DOHH2 (cell line): Measurements from ENCODE around the gene PKIB.

Experiments used
- H3F3A ChIP-seq: fragments of 200-600 bp; sonication (generic), shearing (Covaris generic); 2 replicates; pipeline ENCODE4 v1.6.0; 2016; ENCODE audit warnings: antibody characterized with exemption, mild to moderate bottlenecking; ENCODE audit not compliant: control insufficient read depth, insufficient read depth
- H3K27ac ChIP-seq: fragments of 200-600 bp; sonication (generic); 2 replicates; pipeline ENCODE4 v1.5.1; 2014; ENCODE audit warnings: low read depth, mild to moderate bottlenecking, low read length, moderate library complexity
- H3K27me3 ChIP-seq: fragments of 200-600 bp; sonication (generic); 2 replicates; pipeline ENCODE4 v1.6.1; 2014; ENCODE audit warnings: mild to moderate bottlenecking, low read length, mixed read lengths; ENCODE audit not compliant: control insufficient read depth
- H3K36me3 ChIP-seq: fragments of 200-600 bp; sonication (generic); 2 replicates; pipeline ENCODE4 v1.6.1; 2014; ENCODE audit warnings: mild to moderate bottlenecking, low read length, moderate library complexity, mixed read lengths; ENCODE audit not compliant: control insufficient read depth
- H3K4me1 ChIP-seq: fragments of 200-600 bp; sonication (generic); 2 replicates; pipeline ENCODE4 v1.6.1; 2014; ENCODE audit warnings: mild to moderate bottlenecking, low read length, mixed read lengths; ENCODE audit not compliant: control insufficient read depth
- H3K4me2 ChIP-seq: fragments of 200-600 bp; sonication (generic); 2 replicates; pipeline ENCODE4 v1.6.0; 2014; ENCODE audit warnings: mild to moderate bottlenecking, low read length, moderate library complexity
- H3K4me3 ChIP-seq: fragments of 200-600 bp; sonication (generic); 2 replicates; pipeline ENCODE4 v1.5.1; 2014; ENCODE audit warnings: mild to moderate bottlenecking, low read length, mixed read lengths
- H3K79me2 ChIP-seq: fragments of 200-600 bp; sonication (generic); 2 replicates; pipeline ENCODE4 v1.6.1; 2014; ENCODE audit warnings: mild to moderate bottlenecking, low read length, mixed read lengths; ENCODE audit not compliant: control insufficient read depth
- H3K9me2 ChIP-seq: fragments of 200-600 bp; sonication (generic); replicated peaks from 2 replicates; pipeline ENCODE4 v1.6.1; 2014; ENCODE audit warnings: mild to moderate bottlenecking, low read length, mixed read lengths; ENCODE audit not compliant: control insufficient read depth
- H3K9me3 ChIP-seq: fragments of 200-600 bp; sonication (generic); 2 replicates; pipeline ENCODE4 v1.6.1; 2014; ENCODE audit warnings: antibody characterized with exemption, low read length, mixed read lengths; ENCODE audit not compliant: control insufficient read depth, insufficient read depth
- H4K20me1 ChIP-seq: fragments of 200-600 bp; sonication (generic); 2 replicates; pipeline ENCODE4 v1.6.0; 2014; ENCODE audit warnings: low read depth, mild to moderate bottlenecking, antibody characterized with exemption, low read length, moderate library complexity; ENCODE audit not compliant: control insufficient read depth, insufficient read depth
- CTCF ChIP-seq: fragments of 200-600 bp; sonication (generic); IDR thresholded peaks from one replicate; pipeline ENCODE4 v1.5.1; 2014; ENCODE audit warnings: antibody characterized with exemption, mild to moderate bottlenecking, low read depth, low read length; ENCODE audit not compliant: poor library complexity, severe bottlenecking
- EZH2phosphoT487 ChIP-seq: fragments of 200-600 bp; sonication (generic); IDR thresholded peaks from 2 replicates; pipeline ENCODE4 v1.6.1; 2017; ENCODE audit warnings: borderline replicate concordance, mild to moderate bottlenecking, antibody characterized with exemption, low read length, moderate library complexity, mixed read lengths

PKIB gene, protein sequence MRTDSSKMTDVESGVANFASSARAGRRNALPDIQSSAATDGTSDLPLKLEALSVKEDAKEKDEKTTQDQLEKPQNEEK

DNA sequence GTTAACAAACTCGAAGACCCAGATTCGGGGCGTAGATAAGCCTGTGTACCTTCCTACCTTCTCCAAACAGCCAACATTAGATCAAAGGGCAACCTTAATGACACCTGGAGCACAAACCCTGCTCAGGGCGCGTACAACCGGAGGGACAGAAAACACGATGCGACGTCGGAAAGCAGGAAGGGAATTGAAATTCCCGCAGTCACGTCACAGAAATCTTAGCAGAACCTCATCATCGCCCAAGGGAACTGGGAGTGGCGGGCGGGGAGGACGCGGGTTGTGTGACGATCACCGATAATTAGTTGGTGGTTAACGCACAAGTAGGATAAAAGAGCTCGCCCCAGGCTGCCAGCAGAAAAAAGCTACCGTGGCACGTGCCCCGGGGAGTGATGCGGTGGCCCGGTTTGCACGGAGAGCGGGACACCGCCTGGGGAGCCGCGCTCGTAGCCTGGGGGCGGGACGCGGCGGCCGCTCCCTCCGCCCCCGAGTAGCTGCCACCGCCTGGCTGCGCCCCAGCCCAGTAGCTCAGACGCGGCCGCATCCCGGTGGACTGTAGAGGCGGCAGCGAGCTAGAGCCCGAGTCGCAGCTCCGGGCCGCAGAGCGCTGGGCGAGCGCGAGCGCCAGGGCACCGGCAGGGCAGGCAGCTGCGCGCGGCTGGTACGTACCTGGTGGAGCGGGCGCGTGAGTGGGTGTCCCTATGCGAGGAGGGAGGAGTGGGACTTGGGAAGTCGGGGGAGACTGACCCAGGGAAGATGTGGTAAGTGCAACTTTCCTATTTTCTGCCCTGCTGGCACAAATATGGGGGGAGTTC lies at the start of gene PKIB:
Gene PKIB (plus strand): TSS at position 525 of the 809 bp plus-strand sequence. CDS start 107,390 bp downstream, outside the sequence.
- TF ChIP-seq EZH2phosphoT487 (no peak), CTCF (no peak)

GRCh38 chr6:122563364-122564052 lies 46.7 kb upstream of the PKIB start:
- Histone ChIP-seq H3K9me3 (no peaks in the 10 kb centered on the region), H3K4me1 (no peaks in the 10 kb centered on the region), H4K20me1 (no peaks in the 10 kb centered on the region), H3K9me2 (no peaks in the 10 kb centered on the region), H3K4me3 (no peak overlapping the region), H3K27me3 (no peaks in the 10 kb centered on the region), H3K4me2 (no peak overlapping the region), H3K36me3 (no peaks in the 10 kb centered on the region), H3K27ac (no peak overlapping the region), H3K79me2 (no peaks in the 10 kb centered on the region), H3F3A (no peaks in the 10 kb centered on the region)
- no peak for TF ChIP-seq EZH2phosphoT487
- no peak for TF ChIP-seq CTCF

More for the DNA sequence above, at the start of gene PKIB:
- Histone ChIP-seq H4K20me1 (no peaks in the 10 kb centered on the region), H3K36me3 (no peaks in the 10 kb centered on the region), H3K79me2 (no peaks in the 10 kb centered on the region), H3K27me3 (peaks cover 4% of the 10 kb centered on the region), H3K9me3 (no peaks in the 10 kb centered on the region; the same call in 1 of the 2 replicates), H3K9me2 (no peaks in the 10 kb centered on the region), H3F3A (no peaks in the 10 kb centered on the region), H3K27ac (no peak within 1 kb of the TSS), H3K4me3 (no peak within 1 kb of the TSS), H3K4me2 (no peak within 1 kb of the TSS), H3K4me1 (no peaks in the 10 kb centered on the region)

GRCh38 chr6:122564230-122564629 lies 46.0 kb upstream of the PKIB start:
- TF ChIP-seq EZH2phosphoT487 (no peak), CTCF (no peak)
- Histone ChIP-seq H3K9me3 (no peaks in the 10 kb centered on the region), H3K36me3 (no peaks in the 10 kb centered on the region), H3K9me2 (no peaks in the 10 kb centered on the region), H3K27me3 (no peaks in the 10 kb centered on the region), H3K4me3 (no peak overlapping the region), H3K4me1 (no peaks in the 10 kb centered on the region), H3K79me2 (no peaks in the 10 kb centered on the region), H3K27ac (no peak overlapping the region), H3K4me2 (no peak overlapping the region), H3F3A (no peaks in the 10 kb centered on the region), H4K20me1 (no peaks in the 10 kb centered on the region)
